SIG-M5 treated with dmso at 0.1 percent for 504 hours (cell line): ENCODE data around the gene IL1RAPL1.

Experiments
- DNase-seq: peaks from one replicate; lab custom pipeline; 2025; ENCODE audit not compliant: unreplicated experiment; lab: John Stamatoyannopoulos, UW

The IL1RAPL1 gene

GRCh38 chrX:29617725-29618124 lies 1030.5 kb downstream of the IL1RAPL1 start:
- no peak for DNase-seq

- DNase-seq: no peak
Observed at GRCh38 chrX:29627833-29628232, 1040.6 kb downstream of the IL1RAPL1 start.

- no peak for DNase-seq
Observed at GRCh38 chrX:29634516-29634915, 1047.3 kb downstream of the IL1RAPL1 start.

GRCh38 chrX:29636331-29636730 lies 1049.1 kb downstream of the IL1RAPL1 start:
- no peak for DNase-seq

- DNase-seq: no peak
Observed at GRCh38 chrX:29640106-29640505, 1052.9 kb downstream of the IL1RAPL1 start.

- DNase-seq: no peak
Observed at GRCh38 chrX:29641461-29641860, 1054.2 kb downstream of the IL1RAPL1 start.

- no peak for DNase-seq
Observed at GRCh38 chrX:29643181-29643580, 1055.9 kb downstream of the IL1RAPL1 start.

- no peak for DNase-seq
Observed at GRCh38 chrX:29648161-29648560, 1060.9 kb downstream of the IL1RAPL1 start.

GRCh38 chrX:29652484-29652883 lies 1065.2 kb downstream of the IL1RAPL1 start:
- DNase-seq: no peak

GRCh38 chrX:29653721-29654120 lies 1066.5 kb downstream of the IL1RAPL1 start:
- DNase-seq: no peak

- DNase-seq: no peak
Observed at GRCh38 chrX:29659911-29660310, 1072.7 kb downstream of the IL1RAPL1 start.

GRCh38 chrX:29661290-29661689 lies 1074.0 kb downstream of the IL1RAPL1 start:
- DNase-seq: no peak

- DNase-seq: no peak
Observed at GRCh38 chrX:29662101-29662500, 1074.9 kb downstream of the IL1RAPL1 start.

- no peak for DNase-seq
Observed at GRCh38 chrX:29662759-29663503, 1075.7 kb downstream of the IL1RAPL1 start.

- no peak for DNase-seq
Observed at GRCh38 chrX:29665532-29665931, 1078.3 kb downstream of the IL1RAPL1 start.

GRCh38 chrX:29666366-29666765 lies 1079.1 kb downstream of the IL1RAPL1 start:
- DNase-seq: no peak

- DNase-seq: no peak
Observed at GRCh38 chrX:29671421-29671820, 1084.2 kb downstream of the IL1RAPL1 start.

- no peak for DNase-seq
Observed at GRCh38 chrX:29687687-29688086, 1100.4 kb downstream of the IL1RAPL1 start.

GRCh38 chrX:29690061-29690460 lies 1102.8 kb downstream of the IL1RAPL1 start:
- no peak for DNase-seq

- DNase-seq: no peak
Observed at GRCh38 chrX:29691044-29691443, 1103.8 kb downstream of the IL1RAPL1 start.

GRCh38 chrX:29693912-29694311 lies 1106.7 kb downstream of the IL1RAPL1 start:
- no peak for DNase-seq

- no peak for DNase-seq
Observed at GRCh38 chrX:29699239-29699638, 1112.0 kb downstream of the IL1RAPL1 start.

- no peak for DNase-seq
Observed at GRCh38 chrX:29707088-29707487, 1119.8 kb downstream of the IL1RAPL1 start.
